Anterior cingulate cortex (tissue), 58 donors: ENCODE measurements around the gene SCG2.

Experiments
- DNase-seq, 58 donors: peaks; one replicate each; lab custom pipeline; 2025; lab: John Stamatoyannopoulos, UW

SCG2 gene, protein sequence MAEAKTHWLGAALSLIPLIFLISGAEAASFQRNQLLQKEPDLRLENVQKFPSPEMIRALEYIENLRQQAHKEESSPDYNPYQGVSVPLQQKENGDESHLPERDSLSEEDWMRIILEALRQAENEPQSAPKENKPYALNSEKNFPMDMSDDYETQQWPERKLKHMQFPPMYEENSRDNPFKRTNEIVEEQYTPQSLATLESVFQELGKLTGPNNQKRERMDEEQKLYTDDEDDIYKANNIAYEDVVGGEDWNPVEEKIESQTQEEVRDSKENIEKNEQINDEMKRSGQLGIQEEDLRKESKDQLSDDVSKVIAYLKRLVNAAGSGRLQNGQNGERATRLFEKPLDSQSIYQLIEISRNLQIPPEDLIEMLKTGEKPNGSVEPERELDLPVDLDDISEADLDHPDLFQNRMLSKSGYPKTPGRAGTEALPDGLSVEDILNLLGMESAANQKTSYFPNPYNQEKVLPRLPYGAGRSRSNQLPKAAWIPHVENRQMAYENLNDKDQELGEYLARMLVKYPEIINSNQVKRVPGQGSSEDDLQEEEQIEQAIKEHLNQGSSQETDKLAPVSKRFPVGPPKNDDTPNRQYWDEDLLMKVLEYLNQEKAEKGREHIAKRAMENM

DNA sequence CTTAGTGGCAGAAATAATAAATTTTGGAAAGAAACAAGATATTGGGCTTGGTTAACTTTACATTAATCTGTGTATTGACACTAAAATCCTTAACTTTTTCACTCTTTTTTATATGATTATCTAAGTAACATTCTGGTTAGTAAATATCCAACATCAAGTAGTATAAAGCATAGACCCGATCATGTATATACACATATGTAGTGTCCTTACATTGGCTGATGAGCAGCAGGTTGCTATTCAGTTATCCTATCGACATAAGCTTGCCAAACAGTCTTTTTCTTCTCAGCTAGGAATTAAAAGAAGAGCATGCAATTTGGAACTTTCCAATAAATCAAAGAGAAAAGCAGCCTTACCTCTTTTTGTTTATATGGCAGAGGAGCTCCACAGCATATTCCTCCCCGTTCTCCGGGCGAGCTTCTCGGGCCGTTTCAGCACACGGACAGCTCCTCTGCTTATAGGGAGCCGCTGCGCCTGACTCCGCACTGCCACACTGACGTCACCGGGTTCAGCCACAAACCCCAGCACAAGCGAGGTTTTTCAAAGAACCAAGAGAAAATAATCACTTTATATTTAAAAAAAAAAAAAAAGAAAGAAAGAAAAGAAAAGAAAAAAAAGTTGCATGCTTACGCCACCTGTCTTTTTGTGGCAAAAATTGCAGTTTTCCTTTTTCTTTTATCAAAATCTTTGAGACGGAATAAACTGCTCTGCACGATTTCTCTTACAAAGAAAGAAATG is at the start of gene SCG2:
Gene SCG2, minus strand, starts transcription at position 430 of the 735 bp plus-strand sequence. CDS start 3,079 bp downstream, outside the sequence.
- DNase-seq, result peak in 53 of 58 donors; percentile 11 to 82 (median 51)

- DNase-seq, result no peak
Measured at GRCh38 chr2:223649554-223650533, 47.7 kb upstream of the SCG2 start.

GRCh38 chr2:223648755-223649154 is 46.6 kb upstream of the SCG2 start:
- DNase-seq, result no peak

- no peak for DNase-seq
Measured at GRCh38 chr2:223647258-223647952, 45.2 kb upstream of the SCG2 start.

GRCh38 chr2:223644136-223644535 is 42.0 kb upstream of the SCG2 start:
- no peak for DNase-seq

GRCh38 chr2:223643309-223643708 is 41.1 kb upstream of the SCG2 start:
- DNase-seq, result no peak

DNA sequence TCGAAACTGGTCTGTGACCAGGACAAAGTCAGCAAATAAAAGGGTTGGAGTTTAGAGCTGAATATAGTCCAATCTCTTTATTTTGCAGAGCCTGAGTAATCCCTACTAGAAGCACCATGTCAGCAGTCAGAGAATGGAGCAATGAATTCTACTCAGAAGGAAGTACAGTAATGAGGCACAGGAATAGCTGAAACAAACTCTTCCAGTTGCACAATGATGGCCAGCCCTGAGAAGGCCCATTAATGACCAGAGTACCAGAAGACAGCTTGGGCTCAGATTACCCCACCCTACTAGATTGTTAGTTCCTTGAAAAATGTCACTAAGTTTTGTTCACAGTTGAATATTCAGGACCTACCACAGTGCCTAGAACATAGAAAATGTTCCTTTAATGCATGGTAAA is 40.3 kb upstream of the SCG2 start:
- DNase-seq, result no peak

- no peak for DNase-seq
Measured at GRCh38 chr2:223641082-223641481, 38.9 kb upstream of the SCG2 start.

- DNase-seq, result no peak
Measured at GRCh38 chr2:223635080-223635479, 32.9 kb upstream of the SCG2 start.

- DNase-seq, result no peak
Measured at GRCh38 chr2:223634238-223634637, 32.1 kb upstream of the SCG2 start.

DNA sequence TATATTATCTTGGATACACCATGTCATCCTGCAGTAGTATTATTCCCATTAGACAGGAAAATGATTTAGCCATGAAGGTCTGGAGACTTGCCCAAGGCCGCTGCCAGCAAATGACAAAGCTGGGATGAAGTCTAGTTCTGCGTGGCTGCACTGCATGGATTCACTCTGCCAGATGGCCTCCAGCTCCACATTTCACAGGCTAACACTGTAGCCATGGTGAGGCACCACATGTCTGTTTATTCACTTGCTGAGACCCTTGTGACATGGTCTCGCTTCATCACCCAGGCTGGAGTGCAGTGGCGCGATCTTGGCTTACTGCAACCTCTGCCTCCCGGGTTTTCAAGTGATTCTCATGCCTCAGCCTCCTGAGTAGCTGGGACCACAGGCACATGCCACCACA is 31.5 kb upstream of the SCG2 start:
- DNase-seq, result no peak

GRCh38 chr2:223632826-223633225 is 30.7 kb upstream of the SCG2 start:
- DNase-seq, result no peak

DNA sequence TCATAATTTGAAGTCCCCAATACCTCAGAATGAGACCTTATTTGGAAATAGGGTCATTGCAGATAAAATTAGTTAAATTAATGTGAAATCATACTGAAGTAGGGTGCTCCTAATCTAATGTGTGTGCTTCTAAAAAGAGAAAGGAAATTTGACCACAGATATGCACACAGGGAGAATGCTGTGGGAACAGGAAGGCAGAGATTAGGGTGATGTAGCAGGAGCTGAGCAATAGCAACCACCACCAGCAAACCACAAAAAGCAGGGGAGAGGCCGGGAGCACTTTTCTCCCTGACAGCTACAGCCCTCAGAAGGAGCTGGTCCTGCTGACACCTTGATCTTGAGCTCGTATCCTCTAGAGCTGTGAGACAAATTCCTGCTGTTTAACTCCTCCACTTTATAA is 24.6 kb upstream of the SCG2 start:
- no peak for DNase-seq

- DNase-seq, result no peak
Measured at GRCh38 chr2:223625652-223626051, 23.5 kb upstream of the SCG2 start.

DNA sequence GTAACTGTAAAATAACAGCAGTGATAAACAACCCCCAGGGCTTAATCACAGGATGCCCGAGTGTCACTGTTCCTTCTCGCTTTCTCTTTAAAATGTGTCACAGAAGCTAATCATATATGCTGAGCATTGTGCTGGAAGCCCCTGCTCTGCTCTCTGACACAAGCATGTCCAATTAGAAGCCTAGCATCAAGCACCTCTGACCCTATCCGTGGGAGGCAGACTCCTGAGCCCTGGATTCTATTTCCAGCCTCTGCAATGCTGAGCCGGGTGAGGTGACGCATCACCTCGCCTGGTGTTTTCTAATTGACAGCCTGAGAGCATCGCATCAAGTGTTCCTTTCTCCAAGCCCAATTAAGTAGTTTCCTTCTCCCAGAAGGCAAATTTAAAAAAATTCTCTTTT is 19.7 kb upstream of the SCG2 start:
- peak in 1 of 58 donors; percentile 14 for DNase-seq

DNA sequence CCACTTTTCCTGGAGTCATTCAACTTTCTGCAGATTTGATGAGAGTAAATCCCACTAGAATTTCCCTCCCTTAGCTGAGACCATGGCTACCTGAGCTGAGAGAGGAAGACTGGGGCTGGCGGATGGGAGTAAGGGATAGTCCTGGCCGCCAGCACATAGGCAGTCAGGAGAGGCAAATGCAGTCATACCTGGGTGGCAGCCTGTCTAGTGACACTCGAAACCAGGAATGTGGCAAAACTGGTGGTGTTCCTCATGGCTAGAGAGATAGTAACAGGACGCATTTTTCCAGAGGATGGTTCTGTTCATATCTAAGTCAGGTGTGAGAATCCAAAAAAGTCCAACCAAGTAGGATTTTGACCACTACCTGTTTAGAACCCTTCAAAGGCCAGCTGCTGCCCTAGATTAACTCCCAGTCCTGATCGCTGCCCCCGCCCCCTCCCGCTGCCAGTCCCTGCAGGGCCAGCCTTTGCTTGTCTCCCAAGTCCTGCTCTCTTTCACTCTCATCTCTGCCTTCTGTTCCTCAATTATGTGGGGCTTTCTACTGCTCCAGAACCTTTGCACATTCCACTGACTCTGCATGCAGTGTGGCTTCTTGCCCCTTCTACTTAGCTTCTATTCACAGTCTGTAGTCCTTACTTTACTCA is 17.4 kb upstream of the SCG2 start:
- DNase-seq, result no peak

- no peak for DNase-seq
Measured at GRCh38 chr2:223618172-223619035, 16.2 kb upstream of the SCG2 start.

GRCh38 chr2:223614534-223614933 is 12.4 kb upstream of the SCG2 start:
- no peak for DNase-seq
